ENCODE data around the gene UACA. TPM values are rescaled to one million over a fixed set of nuclear protein-coding genes. Genes with fewer than 3 reads are reported as not detected.

The UACA gene
- total and polyA plus RNA-seq, 2 donors (not counting 3 experiments of a cell fraction or from before 2014, with no cell fraction given) = 167 to 292 TPM

DNA sequence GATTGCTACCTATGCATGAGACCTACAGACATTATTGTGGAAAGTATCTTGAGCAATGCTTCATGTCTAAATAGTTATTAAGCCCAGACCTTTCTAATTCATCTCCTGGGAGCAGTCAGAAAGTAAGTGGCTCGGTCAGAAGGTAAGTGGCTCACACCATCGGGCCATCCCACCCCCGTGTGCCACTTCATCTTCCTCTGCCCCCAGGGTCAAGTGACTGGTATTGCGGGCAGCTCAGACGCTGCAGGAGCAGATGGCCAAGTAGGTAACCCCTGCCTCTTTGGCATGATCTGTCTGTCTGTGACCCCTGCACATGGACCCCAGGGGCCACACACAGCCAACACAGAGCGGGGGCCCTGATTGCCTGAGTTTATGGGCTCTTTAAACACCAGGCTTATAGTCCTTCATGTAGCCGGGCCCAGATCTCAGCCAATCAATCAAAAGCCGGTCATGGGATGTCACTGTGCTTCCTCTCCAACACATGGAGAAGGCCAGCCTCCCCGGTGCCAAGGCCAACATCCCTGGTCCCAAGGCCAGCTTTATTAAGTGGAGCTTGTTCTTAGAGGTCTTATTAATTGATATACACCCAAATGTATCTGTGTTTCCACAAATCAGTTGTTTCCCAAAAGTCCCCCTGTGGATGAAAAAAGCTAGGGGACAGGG lies 47.7 kb upstream of the UACA start:
- Histone ChIP-seq H3K9ac (replicated peaks; ENCODE audit: extremely low read depth, insufficient read depth, low read length) (no peak overlapping the region), H3K9me3 (replicated peaks; ENCODE audit: control insufficient read depth, insufficient read depth, low read length) (no peaks in the 10 kb centered on the region), H2AFZ (ENCODE audit: low read depth, low read length) (peak overlapping the region; percentile 45), H3K4me3 (replicated peaks in 1 of 3; ENCODE audit: insufficient read depth in 1 of 3, low read depth in 1 of 3, low read length in 3 of 3) (no peak overlapping the region), H3K27me3 (ENCODE audit: control insufficient read depth in 2 of 2, insufficient read depth in 2 of 2, low read length in 2 of 2) (no peaks in the 10 kb centered on the region), H3K79me2 (ENCODE audit: control insufficient read depth, insufficient read depth, low read length) (no peaks in the 10 kb centered on the region), H3K27ac (ENCODE audit: insufficient read depth, low read depth, low read length) (no peak overlapping the region), H4K20me1 (replicated peaks; ENCODE audit: control insufficient read depth, extremely low read depth, insufficient read depth, low read length) (no peaks in the 10 kb centered on the region), H3K36me3 (ENCODE audit: control insufficient read depth in 2 of 2, extremely low read depth in 1 of 2, insufficient read depth in 2 of 2, low read length in 2 of 2) (no peaks in the 10 kb centered on the region), H3K4me2 (ENCODE audit: insufficient read depth, low read length) (no peak overlapping the region), H3K9me1 (replicated peaks; ENCODE audit: control insufficient read depth, extremely low read depth, insufficient read depth, low read length) (no peaks in the 10 kb centered on the region), H3K4me1 (ENCODE audit: control insufficient read depth, extremely low read depth, insufficient read depth, low read length) (peaks cover 23% of the 10 kb centered on the region)
- DNase-seq (ENCODE audit: low read depth, low spot score) (no peak), FAIRE-seq (no peak)
- intact Hi-C loops (cut with micrococcal nuclease) (loop anchor here (5.0 kb wide), 1 partner anchor 109 kb away; no protein-coding TSS in a partner anchor), dilution Hi-C loops (cut with MboI; ENCODE audit: extremely low pct_ligation_motif_present, low sequenced_read_pairs) (no loop called here)
- TF ChIP-seq POLR2A (IDR thresholded peaks at IDR 0.05; ENCODE audit: low read depth, low read length) = no peak
- no peak for TF ChIP-seq GATA2 (IDR thresholded peaks at IDR 0.05; ENCODE audit: insufficient read depth, insufficient read length, low read depth, low read length)
- TF ChIP-seq MYC (IDR thresholded peaks at IDR 0.05; ENCODE audit: low read depth, low read length) = no peak
- TF ChIP-seq FOS (IDR thresholded peaks at IDR 0.05; ENCODE audit: borderline replicate concordance, insufficient read depth, low read length) = no peak
- no peak for TF ChIP-seq JUN (IDR thresholded peaks at IDR 0.05; ENCODE audit: borderline replicate concordance, insufficient read depth, insufficient read length, low read depth)
- TF ChIP-seq, protein P1, sequence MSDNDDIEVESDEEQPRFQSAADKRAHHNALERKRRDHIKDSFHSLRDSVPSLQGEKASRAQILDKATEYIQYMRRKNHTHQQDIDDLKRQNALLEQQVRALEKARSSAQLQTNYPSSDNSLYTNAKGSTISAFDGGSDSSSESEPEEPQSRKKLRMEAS (IDR thresholded peaks at IDR 0.05; ENCODE audit: insufficient read depth, insufficient read length) = no peak
- TF ChIP-seq, protein P2, sequence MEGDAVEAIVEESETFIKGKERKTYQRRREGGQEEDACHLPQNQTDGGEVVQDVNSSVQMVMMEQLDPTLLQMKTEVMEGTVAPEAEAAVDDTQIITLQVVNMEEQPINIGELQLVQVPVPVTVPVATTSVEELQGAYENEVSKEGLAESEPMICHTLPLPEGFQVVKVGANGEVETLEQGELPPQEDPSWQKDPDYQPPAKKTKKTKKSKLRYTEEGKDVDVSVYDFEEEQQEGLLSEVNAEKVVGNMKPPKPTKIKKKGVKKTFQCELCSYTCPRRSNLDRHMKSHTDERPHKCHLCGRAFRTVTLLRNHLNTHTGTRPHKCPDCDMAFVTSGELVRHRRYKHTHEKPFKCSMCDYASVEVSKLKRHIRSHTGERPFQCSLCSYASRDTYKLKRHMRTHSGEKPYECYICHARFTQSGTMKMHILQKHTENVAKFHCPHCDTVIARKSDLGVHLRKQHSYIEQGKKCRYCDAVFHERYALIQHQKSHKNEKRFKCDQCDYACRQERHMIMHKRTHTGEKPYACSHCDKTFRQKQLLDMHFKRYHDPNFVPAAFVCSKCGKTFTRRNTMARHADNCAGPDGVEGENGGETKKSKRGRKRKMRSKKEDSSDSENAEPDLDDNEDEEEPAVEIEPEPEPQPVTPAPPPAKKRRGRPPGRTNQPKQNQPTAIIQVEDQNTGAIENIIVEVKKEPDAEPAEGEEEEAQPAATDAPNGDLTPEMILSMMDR (IDR thresholded peaks at IDR 0.05; ENCODE audit: extremely low read depth in 1 of 2, insufficient read depth in 1 of 2, low read depth in 1 of 2, low read length in 2 of 2) = no peak
- no peak for TF ChIP-seq POLR2AphosphoS5 (IDR thresholded peaks at IDR 0.05; ENCODE audit: insufficient read depth, low read depth, low read length)
- TF ChIP-seq EZH2 (IDR thresholded peaks at IDR 0.05; ENCODE audit: borderline replicate concordance, low read depth, low read length, severe bottlenecking) = no peak
- no TSS peak for BruUV-seq (replicated peaks)
- ChIA-PET POLR2A (interaction anchor here (0.5 to 1.0 kb wide), 2 partner anchors 12 to 303 kb away, joined by 3 to 6 read pairs; no protein-coding TSS in a partner anchor), CTCF (interaction anchor here (0.8 to 5.3 kb wide), 41 partner anchors 10 to 245 kb away, joined by 3 to 197 read pairs (median 9); partner anchors contain the start of gene UACA)
